HepG2 (cell line): ENCODE data around the gene SLC31A2. TPM values are rescaled to one million over a fixed set of nuclear protein-coding genes. Genes with fewer than 3 reads are reported as not detected.

Experiments
- CBFB ChIP-seq: sonication (generic); formaldehyde crosslinking; IDR thresholded peaks from 2 replicates; pipeline ENCODE4 v1.4.0; 2020; ENCODE audit warnings: missing genetic modification reagents
- CBX1 ChIP-seq: IDR thresholded peaks from one replicate; pipeline ENCODE4 v1.6.1; 2016; ENCODE audit warnings: antibody characterized with exemption, low read depth
- DNMT3B ChIP-seq: conservative IDR thresholded peaks from 2 replicates; pipeline ENCODE4 v1.6.1; 2016; ENCODE audit warnings: missing biosample characterization, control low read depth
- EEA1 ChIP-seq: sonication (generic); formaldehyde crosslinking; IDR thresholded peaks from 2 replicates; pipeline ENCODE4 v1.5.1; 2020; ENCODE audit warnings: mild to moderate bottlenecking, missing genetic modification reagents, borderline replicate concordance
- HHEX ChIP-seq: IDR thresholded peaks from 2 replicates; pipeline ENCODE4 v1.6.1; 2016; ENCODE audit warnings: control low read depth
- HMG20A ChIP-seq: IDR thresholded peaks from 2 replicates; pipeline ENCODE4 v1.6.1; 2016; ENCODE audit warnings: borderline replicate concordance
- IKZF4 ChIP-seq: sonication (generic); formaldehyde crosslinking; IDR thresholded peaks from 2 replicates; pipeline ENCODE4 v1.5.1; 2020; ENCODE audit warnings: borderline replicate concordance, mild to moderate bottlenecking, low read depth, missing genetic modification reagents; ENCODE audit errors: not compliant biosample characterization
- ISX ChIP-seq: sonication (generic); formaldehyde crosslinking; conservative IDR thresholded peaks from 2 replicates; pipeline ENCODE4 v1.5.0; 2020; ENCODE audit warnings: missing genetic modification reagents
- KDM5A ChIP-seq: fragments of 200-600 bp; sonication (generic); IDR thresholded peaks from 2 replicates; pipeline ENCODE4 v1.7.0; 2018; ENCODE audit warnings: antibody characterized with exemption, mild to moderate bottlenecking, low read length, borderline replicate concordance
- MAF1 ChIP-seq: sonication (generic); formaldehyde crosslinking; IDR thresholded peaks from 2 replicates; pipeline ENCODE4 v1.5.0; 2020; ENCODE audit warnings: missing genetic modification reagents, borderline replicate concordance
- NFIB ChIP-seq: sonication (generic); formaldehyde crosslinking; IDR thresholded peaks from 2 replicates; pipeline ENCODE4 v1.9.0; 2021; ENCODE audit warnings: missing genetic modification reagents, mild to moderate bottlenecking, borderline replicate concordance
- PRMT3 ChIP-seq: sonication (generic); formaldehyde crosslinking; IDR thresholded peaks from 2 replicates; pipeline ENCODE4 v1.8.1; 2022; ENCODE audit warnings: low read depth, mild to moderate bottlenecking, moderate library complexity, missing genetic modification reagents, borderline replicate concordance
- SIN3A ChIP-seq: IDR thresholded peaks from 2 replicates; pipeline ENCODE4 v1.6.1; 2011; ENCODE audit warnings: low read depth, mild to moderate bottlenecking, control low read depth, low read length, borderline replicate concordance
- STAT6 ChIP-seq: sonication (generic); formaldehyde crosslinking; IDR thresholded peaks from 2 replicates; pipeline ENCODE4 v1.4.0; 2020; ENCODE audit warnings: missing genetic modification reagents, mild to moderate bottlenecking, borderline replicate concordance
- ZBTB20 ChIP-seq: sonication (generic); formaldehyde crosslinking; IDR thresholded peaks from 2 replicates; pipeline ENCODE4 v1.8.1; 2023; ENCODE audit warnings: missing genetic modification reagents, low read depth, mild to moderate bottlenecking, borderline replicate concordance
- ZBTB25 ChIP-seq: IDR thresholded peaks from 2 replicates; pipeline ENCODE4 v1.6.1; 2018; ENCODE audit warnings: missing genetic modification reagents
- ZBTB33 ChIP-seq: sonication (generic); formaldehyde crosslinking; IDR thresholded peaks from 2 replicates; pipeline ENCODE4 v1.4.0; 2020; ENCODE audit warnings: missing genetic modification reagents
- ZBTB38 ChIP-seq: sonication (generic); formaldehyde crosslinking; IDR thresholded peaks from 2 replicates; pipeline ENCODE4 v1.5.1; 2020; ENCODE audit warnings: mild to moderate bottlenecking, missing genetic modification reagents
- ZNF160 ChIP-seq: sonication (generic); formaldehyde crosslinking; IDR thresholded peaks from 2 replicates; pipeline ENCODE4 v1.8.0; 2022; ENCODE audit warnings: mild to moderate bottlenecking, inconsistent platforms, missing genetic modification reagents
- ZNF275 ChIP-seq: sonication (generic); formaldehyde crosslinking; IDR thresholded peaks from 2 replicates; pipeline ENCODE4 v1.8.0; 2022; ENCODE audit warnings: missing genetic modification reagents, mild to moderate bottlenecking, inconsistent platforms, borderline replicate concordance
- ZNF44 ChIP-seq: sonication (generic); formaldehyde crosslinking; IDR thresholded peaks from 2 replicates; pipeline ENCODE4 v1.5.1; 2020; ENCODE audit warnings: mild to moderate bottlenecking, missing genetic modification reagents
- ZSCAN29 ChIP-seq: sonication (generic); formaldehyde crosslinking; conservative IDR thresholded peaks from 2 replicates; pipeline ENCODE4 v1.4.0; 2020; ENCODE audit warnings: mild to moderate bottlenecking, missing genetic modification reagents
- polyA plus RNA-seq, 8 experiments: library from polyadenylated mRNA; depleted of rRNA in 3 of 8; stranded (reverse) in 7 of 8; unstranded in 1 of 8; fragments of >200 nt; fragmentation: Illumina TruSeq in 4 of 8; extraction: Trizol in 4 of 8; gene quantifications; 2 replicates each; pipeline versions ENCODE4 v1.2.1 to v1.2.3, GENCODE V29; 2011 to 2016; ENCODE audit warnings: low read depth in 4 of 8, missing spikeins in 1 of 8, mixed read lengths in 1 of 8; ENCODE audit not compliant: insufficient read depth in 1 of 8
- total RNA-seq, 5 experiments: library from RNA; depleted of rRNA; stranded (reverse); fragments of >200 nt; fragmentation: Illumina TruSeq; extraction: Trizol; gene quantifications; 2 replicates each; pipeline ENCODE4 v1.2.3, GENCODE V29; 2016; ENCODE audit warnings: low read depth in 1 of 5

Gene SLC31A2
- total and polyA plus RNA-seq, 2 of the 13 experiments (the other 11 are each of a cell fraction or from before 2014, with no cell fraction given) = 9.3 to 10.2 TPM

GRCh38 chr9:113150670-113151611, at the start of gene SLC31A2 (continued):
- TF ChIP-seq SIN3A = no peak
- no peak for TF ChIP-seq ISX
- 0 out of 2 replicates have a peak, but pooled peaks have one; percentile 31 for TF ChIP-seq MAF1 (CRISPR knock-in tag)
- no peak for TF ChIP-seq KDM5A
- TF ChIP-seq CBFB (CRISPR knock-in tag) = peak; percentile 67; the same call in 1 of the 2 replicates
- TF ChIP-seq PRMT3 = no peak
- no peak for TF ChIP-seq HHEX (CRISPR knock-in tag)
- TF ChIP-seq IKZF4 (CRISPR knock-in tag) = no peak
- no peak; the same call in 1 of the 2 replicates for TF ChIP-seq EEA1 (CRISPR knock-in tag)
- 0 out of 2 replicates have a peak, but pooled peaks have one; percentile 46 for TF ChIP-seq STAT6 (CRISPR knock-in tag)
- no peak for TF ChIP-seq ZBTB20
- no peak for TF ChIP-seq ZSCAN29
- TF ChIP-seq HMG20A = no peak
- no peak for TF ChIP-seq ZNF275
- TF ChIP-seq ZBTB38 (CRISPR knock-in tag) = peak; percentile 72; the same call in 1 of the 2 replicates
- TF ChIP-seq ZBTB25 (CRISPR knock-in tag) = peak; percentile 29; the same call in 1 of the 2 replicates
- no peak for TF ChIP-seq ZNF160
- 0 out of 2 replicates have a peak, but pooled peaks have one; percentile 9 for TF ChIP-seq ZBTB33 (CRISPR knock-in tag)
- no peak for TF ChIP-seq NFIB
- TF ChIP-seq ZNF44 (CRISPR knock-in tag) = no peak
- TF ChIP-seq DNMT3B (CRISPR knock-in tag) = no peak
- TF ChIP-seq CBX1 = no peak
